ENCODE results near the gene SLC1A3. TPM values are rescaled to one million over a fixed set of nuclear protein-coding genes. Genes with fewer than 3 reads are reported as not detected.

Gene SLC1A3
- total and polyA plus RNA-seq, 2 donors from 2014 or later, result 1.1 to 27.8 TPM

- H3K36me3 ChIP-seq (ENCODE audit: control insufficient read depth in 2 of 3, insufficient read depth in 3 of 3, low read length in 3 of 3), result no peaks in the 10 kb centered on the region
- no peak for DNase-seq
- H3K4me3 ChIP-seq (ENCODE audit: low read length in 3 of 3), result no peak overlapping the region
- no peaks in the 10 kb centered on the region for H3K27me3 ChIP-seq (ENCODE audit: control insufficient read depth, insufficient read depth, low read length)
- intact Hi-C loops (cut with DNase I), result no loop called here
- H3K4me1 ChIP-seq (ENCODE audit: control insufficient read depth in 2 of 3, insufficient read depth in 2 of 3, low read depth in 1 of 3, low read length in 3 of 3), result peaks cover 0 to 8% (median 0%) of the 10 kb centered on the region in 3 donors
- H3K9ac ChIP-seq (ENCODE audit: low read length in 3 of 3), result no peak overlapping the region
- no peak overlapping the region for H3K27ac ChIP-seq (ENCODE audit: low read depth in 2 of 2, low read length in 2 of 2)
- no peak for FAIRE-seq
- no peaks in the 10 kb centered on the region for H3K9me3 ChIP-seq (ENCODE audit: control insufficient read depth in 2 of 3, insufficient read depth in 1 of 3, low read length in 3 of 3)
- no peak for TF ChIP-seq CTCF (IDR thresholded peaks at IDR 0.05; ENCODE audit: borderline replicate concordance, extremely low read depth, insufficient read depth)
Observed at GRCh38 chr5:36686881-36687280, 80.5 kb downstream of the SLC1A3 start.

GRCh38 chr5:36688722-36689121 lies 82.3 kb downstream of the SLC1A3 start:
- FAIRE-seq, result no peak

GRCh38 chr5:36689225-36689624 lies 82.8 kb downstream of the SLC1A3 start:
- no peak overlapping the region for H3K27ac ChIP-seq (ENCODE audit: low read depth in 2 of 2, low read length in 2 of 2)
- no peaks in the 10 kb centered on the region for H3K27me3 ChIP-seq (ENCODE audit: control insufficient read depth, insufficient read depth, low read length)
- H3K36me3 ChIP-seq (ENCODE audit: control insufficient read depth in 2 of 3, insufficient read depth in 3 of 3, low read length in 3 of 3), result no peaks in the 10 kb centered on the region
- H3K4me1 ChIP-seq (ENCODE audit: control insufficient read depth in 2 of 3, insufficient read depth in 2 of 3, low read depth in 1 of 3, low read length in 3 of 3), result peaks cover 0 to 10% (median 0%) of the 10 kb centered on the region in 3 donors
- H3K9me3 ChIP-seq (ENCODE audit: control insufficient read depth in 2 of 3, insufficient read depth in 1 of 3, low read length in 3 of 3), result no peaks in the 10 kb centered on the region
- FAIRE-seq (no peak), DNase-seq (no peak)
- no peak for TF ChIP-seq CTCF (IDR thresholded peaks at IDR 0.05; ENCODE audit: borderline replicate concordance, extremely low read depth, insufficient read depth)
- intact Hi-C loops (cut with DNase I), result no loop called here
- H3K4me3 ChIP-seq (ENCODE audit: low read length in 3 of 3), result no peak overlapping the region
- H3K9ac ChIP-seq (ENCODE audit: low read length in 3 of 3), result no peak overlapping the region

More at GRCh38 chr5:36688722-36689121, 82.3 kb downstream of the SLC1A3 start:
- peak; percentile 9 for TF ChIP-seq CTCF (IDR thresholded peaks at IDR 0.05; ENCODE audit: borderline replicate concordance, extremely low read depth, insufficient read depth)
- intact Hi-C loops (cut with DNase I), result no loop called here
- no peak for DNase-seq
- Histone ChIP-seq H3K4me1 (ENCODE audit: control insufficient read depth in 2 of 3, insufficient read depth in 2 of 3, low read depth in 1 of 3, low read length in 3 of 3) (peaks cover 0 to 10% (median 0%) of the 10 kb centered on the region in 3 donors), H3K9ac (ENCODE audit: low read length in 3 of 3) (no peak overlapping the region), H3K27me3 (ENCODE audit: control insufficient read depth, insufficient read depth, low read length) (no peaks in the 10 kb centered on the region), H3K9me3 (ENCODE audit: control insufficient read depth in 2 of 3, insufficient read depth in 1 of 3, low read length in 3 of 3) (no peaks in the 10 kb centered on the region), H3K4me3 (ENCODE audit: low read length in 3 of 3) (no peak overlapping the region), H3K27ac (ENCODE audit: low read depth in 2 of 2, low read length in 2 of 2) (no peak overlapping the region), H3K36me3 (ENCODE audit: control insufficient read depth in 2 of 3, insufficient read depth in 3 of 3, low read length in 3 of 3) (no peaks in the 10 kb centered on the region)
